ENCODE measurements around the gene CECR2.

GRCh38 chr22:17554814-17555213, 185.6 kb downstream of the CECR2 start:
- TF ChIP-seq CTCF (IDR thresholded peaks at IDR 0.05; ENCODE audit: low read length): no peak
- no peak for TF ChIP-seq EZH2 (IDR thresholded peaks at IDR 0.05; ENCODE audit: borderline replicate concordance, low read length)
